GM18858 (cell line): Measurements from ENCODE around the gene NTM.

ENCODE experiments used
- ATAC-seq: cut with Tn5 transposase; IDR thresholded peaks from one replicate; pipeline ENCODE4 v1.9.1; 2021; ENCODE audit not compliant: unreplicated experiment

Gene NTM

GRCh38 chr11:132123449-132123848 is 753.0 kb downstream of the NTM start:
- ATAC-seq, result no peak

GRCh38 chr11:132123854-132124835 is 753.7 kb downstream of the NTM start:
- no peak for ATAC-seq

GRCh38 chr11:132125988-132126871 is 755.8 kb downstream of the NTM start:
- ATAC-seq, result no peak

GRCh38 chr11:132126973-132127899 is 756.8 kb downstream of the NTM start:
- no peak for ATAC-seq

- no peak for ATAC-seq
Observed at GRCh38 chr11:132127900-132128288, 757.5 kb downstream of the NTM start.

- no peak for ATAC-seq
Observed at GRCh38 chr11:132131047-132131446, 760.6 kb downstream of the NTM start.

GRCh38 chr11:132131961-132132360 is 761.5 kb downstream of the NTM start:
- ATAC-seq, result no peak

- ATAC-seq, result no peak
Observed at GRCh38 chr11:132134322-132134721, 763.9 kb downstream of the NTM start.

- no peak for ATAC-seq
Observed at GRCh38 chr11:132137289-132137980, 767.0 kb downstream of the NTM start.

GRCh38 chr11:132137981-132138313 is 767.5 kb downstream of the NTM start:
- ATAC-seq, result no peak

GRCh38 chr11:132139181-132139580 is 768.8 kb downstream of the NTM start:
- no peak for ATAC-seq

- ATAC-seq, result no peak
Observed at GRCh38 chr11:132140056-132140455, 769.6 kb downstream of the NTM start.

GRCh38 chr11:132142121-132142520 is 771.7 kb downstream of the NTM start:
- no peak for ATAC-seq

GRCh38 chr11:132142554-132142953 is 772.1 kb downstream of the NTM start:
- ATAC-seq, result no peak

- no peak for ATAC-seq
Observed at GRCh38 chr11:132147464-132147863, 777.0 kb downstream of the NTM start.

GRCh38 chr11:132154781-132155180 is 784.4 kb downstream of the NTM start:
- no peak for ATAC-seq

GRCh38 chr11:132158091-132158490 is 787.7 kb downstream of the NTM start:
- ATAC-seq, result no peak

GRCh38 chr11:132158696-132159095 is 788.3 kb downstream of the NTM start:
- ATAC-seq, result no peak

GRCh38 chr11:132161403-132162078 is 791.1 kb downstream of the NTM start:
- ATAC-seq, result no peak
